A549 treated with DMSO at 1 μM for 4 hours (cell line): ENCODE data around the gene LRP4. TPM values are rescaled to one million over a fixed set of nuclear protein-coding genes. Genes with fewer than 3 reads are reported as not detected.

Experiments used
- total RNA-seq: library from RNA; stranded (reverse); fragments of 200-300 nt; extraction: Qiagen RNA extraction; gene quantifications from 5 replicates; pipeline ENCODE4 v1.2.3, GENCODE V29; 2022; ENCODE audit warnings: low read depth

The LRP4 gene
- 8.2 to 8.8 TPM (median 8.3 TPM) in 5 replicates for total RNA-seq

GRCh38 chr11:46918083-46918787 lies at the start of gene LRP4:
LRP4 (minus strand) TSS chr11:46918550; CDS start chr11:46918379, 171 bp downstream.

GRCh38 chr11:46936138-46937110 lies 18.1 kb upstream of the LRP4 start, which contains the start of gene CSTPP1:
CSTPP1 (plus strand) TSS chr11:46936761; CDS start chr11:46936806, 45 bp downstream.

GRCh38 chr11:46845740-46846509 lies 72.4 kb downstream of the LRP4 start, which contains the start of gene CKAP5:
CKAP5 (minus strand) TSS chr11:46846280; CDS start chr11:46821231, 25,049 bp downstream.

Other genes starting within 250 kb of the LRP4 start
- 56.6 to 66.4 TPM (median 59.9 TPM) in 5 replicates for gene ARHGAP1, start 217.9 kb downstream of the LRP4 start, total RNA-seq
- 14.3 to 21.4 TPM (median 17.2 TPM) in 5 replicates for gene ZNF408, start 217.5 kb downstream of the LRP4 start, total RNA-seq
- gene F2, start 199.3 kb downstream of the LRP4 start, total RNA-seq = 1.9 to 3.1 TPM (median 2.1 TPM) in 5 replicates
- gene CKAP5, start 72.3 kb downstream of the LRP4 start, total RNA-seq = 62.6 to 77.6 TPM (median 76.7 TPM) in 5 replicates
- 24.8 to 33.1 TPM (median 29.0 TPM) in 5 replicates for gene CSTPP1, start 18.2 kb upstream of the LRP4 start, total RNA-seq